CD14-positive monocyte (primary cell): Measurements from ENCODE around the gene SEPTIN3. TPM values are rescaled to one million over a fixed set of nuclear protein-coding genes. Genes with fewer than 3 reads are reported as not detected.
A peak's percentile ranks its signal among the peaks of the same experiment; 100 is the strongest.

Experiments used
- DNase-seq, 3 donors: peaks; one replicate each; pipeline ENCODE4 v3.0.0-alpha.2; 2011 to 2022
- H2AFZ ChIP-seq: 2 replicates; pipeline ENCODE4 v1.6.0; 2012; ENCODE audit warnings: mild to moderate bottlenecking, low read depth, low read length, inconsistent platforms; ENCODE audit not compliant: insufficient read depth, poor library complexity, severe bottlenecking
- H3K27ac ChIP-seq, 2 donors: 1 replicate in 1 of 2; 2 replicates in 1 of 2; pipeline ENCODE4 v1.5.1; 2012 to 2013; ENCODE audit warnings: low read length in 2 of 2, control low read depth in 1 of 2, inconsistent platforms in 1 of 2, low read depth in 1 of 2, mild to moderate bottlenecking in 1 of 2
- H3K27me3 ChIP-seq, 2 donors: one replicate each; pipeline versions ENCODE4 v1.6.0 to v1.6.1; 2011 to 2013; ENCODE audit warnings: low read length in 2 of 2; ENCODE audit not compliant: control insufficient read depth in 2 of 2, insufficient read depth in 2 of 2
- H3K36me3 ChIP-seq, 2 donors: replicated peaks in 1 of 2; 1 replicate in 1 of 2; 2 replicates in 1 of 2; pipeline versions ENCODE4 v1.5.1 to v1.6.1; 2012 to 2013; ENCODE audit warnings: low read length in 2 of 2, control low read depth in 1 of 2, inconsistent platforms in 1 of 2, mild to moderate bottlenecking in 1 of 2; ENCODE audit not compliant: insufficient read depth in 2 of 2, control insufficient read depth in 1 of 2
- H3K4me1 ChIP-seq, 2 donors: 1 replicate in 1 of 2; 2 replicates in 1 of 2; pipeline versions ENCODE4 v1.5.1 to v1.6.1; 2012 to 2013; ENCODE audit warnings: low read length in 2 of 2, control low read depth in 1 of 2, inconsistent platforms in 1 of 2, mild to moderate bottlenecking in 1 of 2, moderate library complexity in 1 of 2; ENCODE audit not compliant: insufficient read depth in 2 of 2, control insufficient read depth in 1 of 2
- H3K4me2 ChIP-seq: replicated peaks from 2 replicates; pipeline ENCODE3; 2012; ENCODE audit warnings: low read length, moderate library complexity, mild to moderate bottlenecking; ENCODE audit not compliant: poor library complexity, severe bottlenecking; ENCODE audit errors: extremely low read depth
- H3K4me3 ChIP-seq, 3 experiments: fragments of 200-600 bp in 1 of 3; sonication (generic) in 1 of 3; replicated peaks in 1 of 3; 1 replicate in 2 of 3; 2 replicates in 1 of 3; pipeline ENCODE4 v1.5.1; 2011 to 2013; ENCODE audit warnings: low read length in 3 of 3, mild to moderate bottlenecking in 3 of 3, control low read depth in 2 of 3, low read depth in 2 of 3, inconsistent platforms in 1 of 3, moderate library complexity in 1 of 3
- H3K79me2 ChIP-seq: 2 replicates; pipeline ENCODE4 v1.6.0; 2012; ENCODE audit warnings: mild to moderate bottlenecking, control low read depth, inconsistent platforms, low read length, moderate library complexity; ENCODE audit not compliant: insufficient read depth
- H3K9ac ChIP-seq: 2 replicates; pipeline ENCODE4 v1.6.0; 2017; ENCODE audit warnings: low read length, mild to moderate bottlenecking; ENCODE audit not compliant: insufficient read depth, poor library complexity, severe bottlenecking
- H3K9me3 ChIP-seq, 2 donors: replicated peaks in 1 of 2; 1 replicate in 1 of 2; 2 replicates in 1 of 2; pipeline versions ENCODE4 v1.5.1 to v1.6.1; 2012 to 2013; ENCODE audit warnings: low read length in 2 of 2, control low read depth in 1 of 2; ENCODE audit not compliant: control insufficient read depth in 1 of 2, insufficient read depth in 1 of 2
- H4K20me1 ChIP-seq: 2 replicates; pipeline ENCODE4 v1.6.0; 2012; ENCODE audit warnings: mild to moderate bottlenecking, low read length, control low read depth, moderate library complexity; ENCODE audit not compliant: insufficient read depth
- H3K27ac Mint-ChIP-seq, 7 donors: one replicate each; pipeline ENCODE4 v1.8.0; 2020; ENCODE audit warnings: mild to moderate bottlenecking in 7 of 7, mixed read lengths in 7 of 7, moderate library complexity in 6 of 7, inconsistent platforms in 2 of 7
- H3K27me3 Mint-ChIP-seq, 3 donors: one replicate each; pipeline ENCODE4 v1.8.0; 2021 to 2022; ENCODE audit warnings: low read depth in 3 of 3, mild to moderate bottlenecking in 3 of 3, mixed read lengths in 3 of 3, moderate library complexity in 3 of 3, inconsistent platforms in 1 of 3
- H3K36me3 Mint-ChIP-seq, 2 donors: one replicate each; pipeline ENCODE4 v1.8.0; 2020; ENCODE audit warnings: mixed read lengths in 2 of 2, inconsistent platforms in 1 of 2, mild to moderate bottlenecking in 1 of 2
- H3K4me1 Mint-ChIP-seq: one replicate; pipeline ENCODE4 v1.8.0; 2020; ENCODE audit warnings: mild to moderate bottlenecking, mixed read lengths
- H3K4me3 Mint-ChIP-seq, 2 donors: one replicate each; pipeline ENCODE4 v1.8.0; 2020; ENCODE audit warnings: mild to moderate bottlenecking in 2 of 2, mixed read lengths in 2 of 2, moderate library complexity in 1 of 2
- H3K9me3 Mint-ChIP-seq, 7 donors: one replicate each; pipeline ENCODE4 v1.8.0; 2020 to 2022; ENCODE audit warnings: mixed read lengths in 7 of 7, mild to moderate bottlenecking in 6 of 7, moderate library complexity in 6 of 7, inconsistent platforms in 2 of 7
- WGBS: methylation state at CpG from one replicate; pipeline ENCODE4 v1.1.5; 2013; ENCODE audit warnings: missing lambda C conversion rate; ENCODE audit not compliant: insufficient coverage; 5-methylcytosine and 5-hydroxymethylcytosine counted together
- intact Hi-C, 2 donors: fragments of 100-400 bp; cut with micrococcal nuclease; formaldehyde crosslinking; loops; one replicate each; pipeline versions ENCODE4 v1.15.0 to v1.15.1; 2023
- polyA plus RNA-seq, 3 donors: library from polyadenylated mRNA; depleted of rRNA in 1 of 3; unstranded in 2 of 3; stranded (reverse) in 1 of 3; fragments of 300-500 nt in 2 of 3; fragments of >200 nt in 1 of 3; fragmentation: Illumina TruSeq in 2 of 3; gene quantifications; 1 replicate in 2 of 3; 2 replicates in 1 of 3; pipeline ENCODE4 v1.2.3, GENCODE V29; 2012 to 2021
- TF ChIP-seq, protein P1 (sequence below): fragments of 200-600 bp; IDR thresholded peaks from one replicate; pipeline ENCODE4 v1.8.0; 2022; ENCODE audit warnings: antibody characterized with exemption, mild to moderate bottlenecking

Gene SEPTIN3
- polyA plus RNA-seq, 3 donors = 0.06 to 0.20 TPM; not detected in 1

DNA sequence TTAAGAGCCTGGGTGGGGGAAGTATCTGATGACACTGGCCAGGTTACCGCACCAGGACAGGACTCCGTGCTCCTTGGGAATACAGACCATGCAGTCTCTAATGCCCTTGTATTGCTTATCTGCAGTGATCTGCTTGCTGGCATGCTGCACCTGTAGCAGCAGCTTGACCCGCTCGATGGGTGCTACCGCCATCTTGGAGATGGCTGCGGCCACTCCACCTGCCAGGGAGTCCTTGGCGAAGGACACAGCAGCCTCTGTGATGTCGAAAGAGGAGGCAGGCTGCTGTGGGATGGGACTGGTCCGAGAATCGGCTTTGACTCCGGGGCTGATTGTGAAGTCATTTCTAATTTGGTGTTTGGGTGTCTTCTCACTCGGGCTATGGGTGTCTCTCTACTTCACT lies 32.5 kb downstream of the SEPTIN3 start:
- H3K4me3 Mint-ChIP-seq = no peak overlapping the region
- H3K36me3 Mint-ChIP-seq = peaks cover 11 to 13% of the 10 kb centered on the region in 2 donors

DNA sequence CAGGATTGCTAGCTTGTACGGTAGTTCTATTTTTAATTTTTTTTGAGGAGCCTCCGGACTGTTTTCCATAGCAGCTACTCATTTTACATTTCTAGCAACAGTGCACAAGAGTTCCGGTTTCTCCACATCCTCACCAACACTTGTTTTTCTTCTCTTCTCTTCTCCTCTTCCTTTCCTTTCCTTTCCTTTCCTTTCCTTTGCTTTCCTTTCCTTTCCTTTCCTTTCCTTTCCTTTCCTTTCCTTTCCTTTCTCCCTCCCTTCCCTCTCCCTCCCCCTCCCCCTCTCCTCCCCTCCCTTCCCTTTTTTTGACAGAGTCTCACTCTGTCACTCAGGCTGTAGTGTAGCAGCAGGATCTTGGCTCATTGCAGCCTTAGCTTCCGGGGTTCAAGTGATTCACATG lies 38.7 kb downstream of the SEPTIN3 start:
- no peak overlapping the region for H3K27ac ChIP-seq
- H2AFZ ChIP-seq = no peak overlapping the region
- no peaks in the 10 kb centered on the region for H3K36me3 Mint-ChIP-seq
- no peak for DNase-seq
- no peaks in the 10 kb centered on the region for H3K27me3 ChIP-seq
- no peaks in the 10 kb centered on the region for H3K4me1 ChIP-seq
- TF ChIP-seq, protein P1, sequence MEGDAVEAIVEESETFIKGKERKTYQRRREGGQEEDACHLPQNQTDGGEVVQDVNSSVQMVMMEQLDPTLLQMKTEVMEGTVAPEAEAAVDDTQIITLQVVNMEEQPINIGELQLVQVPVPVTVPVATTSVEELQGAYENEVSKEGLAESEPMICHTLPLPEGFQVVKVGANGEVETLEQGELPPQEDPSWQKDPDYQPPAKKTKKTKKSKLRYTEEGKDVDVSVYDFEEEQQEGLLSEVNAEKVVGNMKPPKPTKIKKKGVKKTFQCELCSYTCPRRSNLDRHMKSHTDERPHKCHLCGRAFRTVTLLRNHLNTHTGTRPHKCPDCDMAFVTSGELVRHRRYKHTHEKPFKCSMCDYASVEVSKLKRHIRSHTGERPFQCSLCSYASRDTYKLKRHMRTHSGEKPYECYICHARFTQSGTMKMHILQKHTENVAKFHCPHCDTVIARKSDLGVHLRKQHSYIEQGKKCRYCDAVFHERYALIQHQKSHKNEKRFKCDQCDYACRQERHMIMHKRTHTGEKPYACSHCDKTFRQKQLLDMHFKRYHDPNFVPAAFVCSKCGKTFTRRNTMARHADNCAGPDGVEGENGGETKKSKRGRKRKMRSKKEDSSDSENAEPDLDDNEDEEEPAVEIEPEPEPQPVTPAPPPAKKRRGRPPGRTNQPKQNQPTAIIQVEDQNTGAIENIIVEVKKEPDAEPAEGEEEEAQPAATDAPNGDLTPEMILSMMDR = no peak
- H4K20me1 ChIP-seq = no peaks in the 10 kb centered on the region
- H3K4me1 Mint-ChIP-seq = no peaks in the 10 kb centered on the region
- WGBS = 90% methylated on average over 2 of the region's 4 CpGs
- H3K9ac ChIP-seq = no peak overlapping the region
- no peaks in the 10 kb centered on the region for H3K36me3 ChIP-seq
- H3K4me2 ChIP-seq = no peak overlapping the region
- no peaks in the 10 kb centered on the region for H3K79me2 ChIP-seq
- no peak overlapping the region for H3K27ac Mint-ChIP-seq
- H3K4me3 ChIP-seq = no peak overlapping the region
- no peak overlapping the region for H3K4me3 Mint-ChIP-seq
- peaks cover 0 to 17% (median 14%) of the 10 kb centered on the region in 3 donors for H3K27me3 Mint-ChIP-seq
- H3K9me3 Mint-ChIP-seq = peaks cover 16 to 59% (median 50%) of the 10 kb centered on the region in 7 donors
- intact Hi-C loops = no loop called here
- H3K9me3 ChIP-seq = peaks cover 26 to 32% of the 10 kb centered on the region in 2 donors

More for the DNA sequence above, 32.5 kb downstream of the SEPTIN3 start:
- H3K79me2 ChIP-seq = peaks cover 6% of the 10 kb centered on the region
- H3K4me1 Mint-ChIP-seq = peaks cover 12% of the 10 kb centered on the region
- DNase-seq = no peak
- no peak overlapping the region for H3K4me2 ChIP-seq
- H3K4me3 ChIP-seq = no peak overlapping the region
- H3K36me3 ChIP-seq = no peaks in the 10 kb centered on the region
- H3K27me3 Mint-ChIP-seq = peaks cover 4 to 12% (median 8%) of the 10 kb centered on the region in 3 donors
- peaks cover 7 to 39% (median 22%) of the 10 kb centered on the region in 7 donors for H3K9me3 Mint-ChIP-seq
- TF ChIP-seq, protein P1 = no peak
- peaks cover 0 to 18% of the 10 kb centered on the region in 2 donors for H3K9me3 ChIP-seq
- H2AFZ ChIP-seq = no peak overlapping the region
- no peak overlapping the region for H3K27ac ChIP-seq
- H3K4me1 ChIP-seq = peaks cover 17 to 20% of the 10 kb centered on the region in 2 donors
- no peaks in the 10 kb centered on the region for H4K20me1 ChIP-seq
- H3K9ac ChIP-seq = no peak overlapping the region
- intact Hi-C loops = no loop called here
- 97% methylated on average over 10 of the region's 12 CpGs for WGBS
- no peaks in the 10 kb centered on the region for H3K27me3 ChIP-seq
- peak overlapping the region in 1 of 7 donors; percentile 27 for H3K27ac Mint-ChIP-seq
